GM18526 (cell line): ENCODE measurements around the gene CXorf51B.
"Not testable (repeated sequence)": the region's sequence is repeated elsewhere in the genome, so short reads cannot be mapped to it uniquely, and the experiment has no call there.

ENCODE experiments used
- POLR2A ChIP-seq: IDR thresholded peaks from 3 replicates; pipeline ENCODE4 v1.6.1; 2011; ENCODE audit not compliant: insufficient read length; ENCODE audit errors: extremely low read depth

The CXorf51B gene

DNA sequence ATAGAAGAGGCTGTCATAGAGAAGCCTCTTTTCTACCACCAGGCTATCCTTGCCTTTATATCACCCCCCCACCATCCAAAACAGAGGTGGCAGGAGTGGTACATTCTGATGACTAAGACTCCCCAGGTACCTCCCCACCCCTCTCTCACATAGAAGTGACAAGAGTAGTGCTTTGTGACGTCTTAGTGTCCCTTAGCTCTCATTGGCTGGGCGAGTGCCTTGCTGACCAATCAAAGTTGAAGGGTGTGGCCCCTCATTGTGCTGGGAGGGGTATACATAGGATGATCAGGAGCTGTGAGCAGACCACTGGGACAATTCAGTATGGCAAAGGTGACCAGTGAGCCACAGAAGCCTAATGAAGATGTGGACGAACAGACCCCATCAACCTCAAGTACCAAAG lies at the start of gene CXorf51B:
CXorf51B (plus strand) TSS at position 301 of the 400 bp plus-strand sequence; CDS start at position 322, 21 bp downstream.
- TF ChIP-seq POLR2A = not testable (repeated sequence)

DNA sequence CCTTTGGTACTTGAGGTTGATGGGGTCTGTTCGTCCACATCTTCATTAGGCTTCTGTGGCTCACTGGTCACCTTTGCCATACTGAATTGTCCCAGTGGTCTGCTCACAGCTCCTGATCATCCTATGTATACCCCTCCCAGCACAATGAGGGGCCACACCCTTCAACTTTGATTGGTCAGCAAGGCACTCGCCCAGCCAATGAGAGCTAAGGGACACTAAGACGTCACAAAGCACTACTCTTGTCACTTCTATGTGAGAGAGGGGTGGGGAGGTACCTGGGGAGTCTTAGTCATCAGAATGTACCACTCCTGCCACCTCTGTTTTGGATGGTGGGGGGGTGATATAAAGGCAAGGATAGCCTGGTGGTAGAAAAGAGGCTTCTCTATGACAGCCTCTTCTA lies 5.1 kb downstream of the CXorf51B start, which contains the start of gene CXorf51A:
CXorf51A (minus strand) TSS at position 101 of the 400 bp plus-strand sequence; CDS start at position 80, 21 bp downstream.
- TF ChIP-seq POLR2A = not testable (repeated sequence)

DNA sequence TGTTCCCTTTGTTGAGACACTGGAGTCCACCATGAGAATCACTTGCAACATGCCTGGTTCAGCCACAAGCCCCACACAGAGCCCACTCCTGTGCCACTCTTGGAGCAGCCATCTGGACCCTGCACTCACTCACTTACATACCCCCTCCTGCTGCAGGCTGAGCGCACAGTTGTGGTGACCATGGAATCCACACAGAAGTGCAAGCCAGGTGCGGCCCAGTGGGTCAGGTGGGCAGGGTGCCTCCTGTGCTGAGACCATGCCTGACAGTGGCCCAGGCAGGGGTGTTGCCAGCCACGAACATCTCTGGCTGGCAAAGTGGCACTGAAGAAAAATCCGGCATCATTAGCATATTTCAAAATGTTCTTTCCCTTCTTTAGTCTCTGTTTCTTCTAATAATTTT lies 22.4 kb downstream of the CXorf51B start:
- TF ChIP-seq POLR2A = no peak

DNA sequence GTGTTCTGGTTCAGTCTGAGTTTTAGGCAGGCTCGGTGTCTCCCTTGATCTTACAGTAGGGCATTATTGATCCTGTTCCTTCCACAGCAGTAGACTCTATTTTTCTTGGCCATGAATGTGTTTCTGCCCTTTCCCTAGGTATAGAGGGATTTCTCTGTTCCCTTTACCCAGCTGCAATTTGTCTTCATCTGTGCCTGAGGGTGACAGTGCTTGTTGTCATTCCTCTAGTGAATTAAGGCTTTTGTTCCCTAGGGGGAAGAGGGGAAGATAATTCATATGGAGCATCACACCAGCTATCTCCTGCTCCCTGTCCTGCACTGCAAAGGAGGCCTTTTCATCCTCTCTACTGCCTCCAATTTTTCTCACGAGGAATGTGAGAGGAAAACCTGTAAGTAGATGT lies 44.7 kb downstream of the CXorf51B start:
- no peak for TF ChIP-seq POLR2A
